ENCODE results near the gene COPS4. TPM values are rescaled to one million over a fixed set of nuclear protein-coding genes. Genes with fewer than 3 reads are reported as not detected.
"Not testable (repeated sequence)": the region's sequence is repeated elsewhere in the genome, so short reads cannot be mapped to it uniquely, and the experiment has no call there.

COPS4 gene
- total RNA-seq, 2 experiments from 2014 or later, result 37.1 to 38.6 TPM

DNA sequence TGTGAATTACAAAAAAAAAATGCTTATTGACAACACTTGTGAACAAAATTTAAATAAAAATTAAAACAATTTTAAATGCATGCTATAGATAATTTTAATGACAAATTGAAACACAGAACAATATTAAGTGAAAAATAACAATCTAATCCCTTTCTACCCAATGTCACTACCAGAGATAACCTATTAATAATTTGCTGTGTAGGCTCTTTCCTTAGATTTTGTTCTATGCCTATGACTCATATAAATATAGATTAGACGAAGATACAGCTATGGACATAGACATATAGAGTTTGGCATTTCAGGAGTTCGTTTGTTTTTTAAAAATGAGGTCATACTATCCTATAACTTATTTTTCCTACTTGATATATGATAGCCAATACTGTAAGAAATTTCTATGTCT, 61.4 kb downstream of the COPS4 start:
- Mint-ChIP-seq H3K4me3 (no peak overlapping the region), H3K27me3 (ENCODE audit: low read depth) (no peaks in the 10 kb centered on the region), H3K9me3 (no peaks in the 10 kb centered on the region), H3K4me1 (ENCODE audit: low read depth) (peaks cover 56% of the 10 kb centered on the region), H3K36me3 (ENCODE audit: low read depth) (peaks cover 53% of the 10 kb centered on the region), H3K27ac (no peak overlapping the region)
- intact Hi-C loops (cut with micrococcal nuclease), result no loop called here
- DNase-seq, result no peak
- CTCF ChIA-PET, result interaction anchor here (0.5 to 1.7 kb wide), 5 partner anchors 14 to 239 kb away, joined by 3 to 4 read pairs (median 3); partner anchors contain the start of gene COPS4

- intact Hi-C loops (cut with micrococcal nuclease), result no loop called here
- Mint-ChIP-seq H3K4me1 (ENCODE audit: low read depth) (peaks cover 59% of the 10 kb centered on the region), H3K27ac (peak overlapping the region; percentile 50), H3K36me3 (ENCODE audit: low read depth) (peaks cover 45% of the 10 kb centered on the region), H3K9me3 (no peaks in the 10 kb centered on the region), H3K27me3 (ENCODE audit: low read depth) (no peaks in the 10 kb centered on the region), H3K4me3 (no peak overlapping the region)
- DNase-seq, result no peak
- CTCF ChIA-PET, result interaction anchor here (0.7 to 1.4 kb wide), 3 partner anchors 30 to 176 kb away, joined by 3 to 4 read pairs (median 3); no protein-coding TSS in a partner anchor
These were observed 70.0 kb downstream of the COPS4 start for GRCh38 chr4:83104991-83105390.

DNA sequence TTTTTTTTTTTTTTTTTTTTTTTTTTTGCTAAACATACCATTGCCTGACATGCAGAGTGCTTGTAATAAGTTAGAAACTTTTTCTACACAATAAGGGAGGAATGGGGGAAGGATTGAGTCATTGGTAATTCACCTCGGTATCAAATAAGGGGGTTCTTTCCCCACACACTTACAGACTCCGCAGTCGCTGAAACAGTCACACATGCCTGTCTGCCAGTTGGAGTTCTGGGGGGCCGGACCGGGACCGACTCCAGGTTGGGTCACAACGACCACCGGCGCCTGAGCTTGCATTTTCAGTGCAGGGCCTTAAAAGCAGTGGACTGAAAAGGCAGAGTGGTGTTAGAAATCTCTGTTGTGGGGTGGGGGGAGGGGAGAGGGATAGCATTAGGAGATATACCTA, 72.6 kb downstream of the COPS4 start:
- Mint-ChIP-seq H3K4me1 (ENCODE audit: low read depth) (peaks cover 45% of the 10 kb centered on the region), H3K27me3 (ENCODE audit: low read depth) (no peaks in the 10 kb centered on the region), H3K4me3 (peak overlapping the region; percentile 66), H3K36me3 (ENCODE audit: low read depth) (peaks cover 29% of the 10 kb centered on the region), H3K9me3 (no peaks in the 10 kb centered on the region), H3K27ac (peak overlapping the region; percentile 87)
- intact Hi-C loops (cut with micrococcal nuclease), result no loop called here
- CTCF ChIA-PET, result interaction anchor here (0.7 to 1.6 kb wide), 3 partner anchors 33 to 157 kb away, joined by 3 to 8 read pairs (median 4); no protein-coding TSS in a partner anchor
- DNase-seq, result peak; percentile 63

DNA sequence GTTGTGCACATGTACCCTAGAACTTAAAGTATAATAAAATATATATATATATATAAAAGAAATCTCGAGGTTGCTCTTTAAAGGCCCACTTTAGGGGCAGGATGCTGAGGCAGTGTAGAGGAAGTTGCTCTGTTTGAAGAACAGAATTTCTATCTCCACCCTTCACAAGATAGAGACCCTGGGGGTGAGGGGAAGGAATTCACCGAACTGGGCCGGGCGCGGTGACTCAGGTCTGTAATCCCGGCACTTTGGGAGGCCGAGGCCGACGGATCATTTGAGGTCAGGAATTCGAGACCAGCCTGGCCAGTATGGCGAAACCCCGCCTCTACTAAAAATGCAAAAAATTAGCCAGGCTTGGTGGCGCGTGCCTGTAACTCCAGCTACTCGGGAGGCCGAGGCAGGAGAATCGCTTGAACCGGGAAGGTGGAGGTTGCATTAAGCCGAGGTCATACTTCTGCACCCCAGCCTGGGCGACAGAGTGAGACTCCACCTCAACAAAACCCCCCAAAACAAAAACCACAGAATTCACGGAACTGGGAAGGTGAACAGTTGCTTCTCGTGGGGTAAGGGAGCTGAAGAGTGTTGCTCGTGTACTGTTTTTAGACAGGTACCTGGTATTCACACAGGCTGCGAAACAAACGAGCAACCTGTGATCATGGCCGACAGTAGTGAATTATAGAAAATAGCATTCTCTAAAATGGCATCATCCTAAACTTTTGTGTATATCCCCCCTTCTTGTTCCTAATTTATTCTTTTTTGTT, 73.3 kb downstream of the COPS4 start:
- H3K27me3 Mint-ChIP-seq (ENCODE audit: low read depth), result no peaks in the 10 kb centered on the region
- no peaks in the 10 kb centered on the region for H3K9me3 Mint-ChIP-seq
- intact Hi-C loops (cut with micrococcal nuclease), result no loop called here
- CTCF ChIA-PET, result interaction anchor here (0.6 to 1.6 kb wide), 5 partner anchors 34 to 145 kb away, joined by 3 to 8 read pairs (median 4); no protein-coding TSS in a partner anchor
- DNase-seq, result peak; percentile 47
- peaks cover 44% of the 10 kb centered on the region for H3K4me1 Mint-ChIP-seq (ENCODE audit: low read depth)
- peaks cover 29% of the 10 kb centered on the region for H3K36me3 Mint-ChIP-seq (ENCODE audit: low read depth)
- peak overlapping the region; percentile 95 for H3K27ac Mint-ChIP-seq
- H3K4me3 Mint-ChIP-seq, result peak overlapping the region; percentile 88

GRCh38 chr4:83109480-83110222, 74.7 kb downstream of the COPS4 start:
- Mint-ChIP-seq H3K27me3 (ENCODE audit: low read depth) (no peaks in the 10 kb centered on the region), H3K9me3 (no peaks in the 10 kb centered on the region), H3K4me1 (ENCODE audit: low read depth) (peaks cover 41% of the 10 kb centered on the region), H3K36me3 (ENCODE audit: low read depth) (peaks cover 22% of the 10 kb centered on the region), H3K4me3 (peak overlapping the region; percentile 88), H3K27ac (peak overlapping the region; percentile 98)
- intact Hi-C loops (cut with micrococcal nuclease), result loop anchor here (1.0 to 10.0 kb wide), 12 partner anchors 35 to 1475 kb away; partner anchors contain the start of genes CDS1, COPS4, SEC31A and THAP9
- DNase-seq, result peak; percentile 54
- CTCF ChIA-PET, result interaction anchor here (0.7 to 5.6 kb wide), 19 partner anchors 11 to 210 kb away, joined by 3 to 26 read pairs (median 4); partner anchors contain the start of gene COQ2

DNA sequence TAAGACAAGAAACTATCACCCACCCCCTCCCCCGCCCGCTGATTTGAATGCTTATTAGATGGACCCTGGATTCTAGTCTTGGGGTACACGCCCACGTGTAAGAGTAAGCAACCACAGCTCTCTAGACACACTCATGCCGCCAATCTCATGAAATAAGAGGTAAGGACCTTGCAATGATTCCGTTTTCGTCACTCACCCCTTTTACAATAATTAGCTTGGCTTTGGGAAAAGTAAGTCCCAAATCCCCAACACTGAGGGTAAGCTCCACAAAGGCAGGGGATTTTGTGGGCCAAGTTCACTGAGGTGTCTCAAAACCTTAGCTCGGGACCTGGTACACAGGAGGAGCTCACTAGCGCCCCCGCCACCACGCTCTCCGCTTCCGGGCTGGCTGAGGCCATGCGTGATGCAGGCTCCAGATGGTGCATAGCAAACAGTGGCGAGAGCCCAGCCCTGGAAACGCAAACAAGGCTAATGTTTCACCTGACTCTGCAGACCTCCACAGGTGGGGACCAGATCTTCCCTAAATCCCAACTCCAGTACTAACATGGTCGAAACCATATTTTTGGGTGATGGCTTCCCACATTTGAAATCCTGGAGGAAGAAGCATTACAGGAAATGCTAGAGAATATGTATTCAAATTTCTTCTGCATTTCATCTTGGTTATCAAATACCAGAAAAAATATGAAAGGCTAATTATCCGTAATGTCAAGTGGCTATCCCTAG, 75.4 kb downstream of the COPS4 start:
- Mint-ChIP-seq H3K27me3 (ENCODE audit: low read depth) (no peaks in the 10 kb centered on the region), H3K27ac (peak overlapping the region; percentile 98), H3K4me1 (ENCODE audit: low read depth) (peaks cover 41% of the 10 kb centered on the region), H3K9me3 (no peaks in the 10 kb centered on the region), H3K36me3 (ENCODE audit: low read depth) (peaks cover 15% of the 10 kb centered on the region), H3K4me3 (peak overlapping the region; percentile 88)
- intact Hi-C loops (cut with micrococcal nuclease), result loop anchor here (1.0 to 10.0 kb wide), 12 partner anchors 35 to 1474 kb away; partner anchors contain the start of genes CDS1, COPS4, SEC31A and THAP9
- DNase-seq, result peak; percentile 95
- CTCF ChIA-PET, result interaction anchor here (0.7 to 5.6 kb wide), 18 partner anchors 12 to 211 kb away, joined by 3 to 26 read pairs (median 4); partner anchors contain the start of gene COQ2

- Mint-ChIP-seq H3K27ac (peak overlapping the region; percentile 98), H3K4me3 (peak overlapping the region; percentile 88), H3K36me3 (ENCODE audit: low read depth) (peaks cover 11% of the 10 kb centered on the region), H3K9me3 (no peaks in the 10 kb centered on the region), H3K27me3 (ENCODE audit: low read depth) (no peaks in the 10 kb centered on the region), H3K4me1 (ENCODE audit: low read depth) (peaks cover 42% of the 10 kb centered on the region)
- CTCF ChIA-PET, result interaction anchor here (0.7 to 5.6 kb wide), 16 partner anchors 13 to 206 kb away, joined by 3 to 26 read pairs (median 4); partner anchors contain the start of gene COQ2
- intact Hi-C loops (cut with micrococcal nuclease), result loop anchor here (1.0 to 10.0 kb wide), 13 partner anchors 34 to 1474 kb away; partner anchors contain the start of genes CDS1, COPS4, HELQ and SEC31A
- no peak for DNase-seq
These were observed 76.2 kb downstream of the COPS4 start for GRCh38 chr4:83110970-83111750.

- H3K9me3 Mint-ChIP-seq; H3K27me3 Mint-ChIP-seq (ENCODE audit: low read depth): not testable (repeated sequence)
- DNase-seq, result peak; percentile 63
- Mint-ChIP-seq H3K36me3 (ENCODE audit: low read depth) (peaks cover 10% of the 10 kb centered on the region), H3K27ac (peak overlapping the region; percentile 98), H3K4me3 (peak overlapping the region; percentile 76), H3K4me1 (ENCODE audit: low read depth) (peaks cover 36% of the 10 kb centered on the region)
- CTCF ChIA-PET, result interaction anchor here (0.9 to 5.6 kb wide), 9 partner anchors 12 to 172 kb away, joined by 3 to 26 read pairs (median 6); partner anchors contain the start of genes COPS4 and COQ2
- intact Hi-C loops (cut with micrococcal nuclease), result loop anchor here (1.0 to 10.0 kb wide), 8 partner anchors 124 to 1473 kb away; partner anchors contain the start of genes CDS1, HELQ, SEC31A and THAP9
These were observed 76.8 kb downstream of the COPS4 start for GRCh38 chr4:83111751-83112141.

DNA sequence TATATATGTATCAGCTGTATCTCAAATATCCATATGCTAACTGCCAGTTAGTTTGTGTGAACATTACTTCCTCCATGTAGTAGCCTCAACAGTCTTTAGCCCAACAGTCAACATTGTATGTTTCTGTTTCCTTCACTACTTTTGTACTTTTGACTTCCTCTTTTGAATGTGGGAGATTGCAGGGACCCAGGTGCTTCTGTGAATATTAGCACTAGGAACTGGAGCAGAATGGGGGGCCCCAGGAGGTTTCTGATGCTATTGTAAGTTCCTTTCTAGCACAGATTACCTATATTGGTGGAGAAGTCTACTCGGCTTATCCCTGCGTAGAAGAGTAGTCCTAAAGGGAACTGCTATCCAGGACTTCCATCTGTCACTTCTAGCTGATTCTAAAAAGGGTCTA, 77.2 kb downstream of the COPS4 start:
- Mint-ChIP-seq H3K27ac (peak overlapping the region; percentile 98), H3K27me3 (ENCODE audit: low read depth) (no peaks in the 10 kb centered on the region), H3K4me3 (peak overlapping the region; percentile 89), H3K9me3 (no peaks in the 10 kb centered on the region), H3K36me3 (ENCODE audit: low read depth) (peaks cover 10% of the 10 kb centered on the region), H3K4me1 (ENCODE audit: low read depth) (peaks cover 32% of the 10 kb centered on the region)
- intact Hi-C loops (cut with micrococcal nuclease), result loop anchor here (1.0 to 10.0 kb wide), 3 partner anchors 123 to 1473 kb away; partner anchors contain the start of gene CDS1
- DNase-seq, result peak; percentile 41
- CTCF ChIA-PET, result interaction anchor here (0.7 to 5.6 kb wide), 14 partner anchors 12 to 171 kb away, joined by 3 to 26 read pairs (median 4); partner anchors contain the start of genes COPS4 and COQ2

GRCh38 chr4:83112678-83113428, 77.9 kb downstream of the COPS4 start:
- H3K27me3 Mint-ChIP-seq (ENCODE audit: low read depth), result no peaks in the 10 kb centered on the region
- peaks cover 29% of the 10 kb centered on the region for H3K4me1 Mint-ChIP-seq (ENCODE audit: low read depth)
- H3K36me3 Mint-ChIP-seq (ENCODE audit: low read depth), result peaks cover 10% of the 10 kb centered on the region
- CTCF ChIA-PET, result interaction anchor here (0.7 to 5.6 kb wide), 12 partner anchors 15 to 171 kb away, joined by 3 to 26 read pairs (median 4); partner anchors contain the start of genes COPS4 and COQ2
- intact Hi-C loops (cut with micrococcal nuclease), result loop anchor here (1.0 to 10.0 kb wide), 3 partner anchors 122 to 1472 kb away; partner anchors contain the start of gene CDS1
- DNase-seq, result peak; percentile 50
- H3K27ac Mint-ChIP-seq, result peak overlapping the region; percentile 98
- H3K4me3 Mint-ChIP-seq, result peak overlapping the region; percentile 89
- H3K9me3 Mint-ChIP-seq, result no peaks in the 10 kb centered on the region
